ENCODE results near the gene LSM4. TPM values are rescaled to one million over a fixed set of nuclear protein-coding genes. Genes with fewer than 3 reads are reported as not detected.

The LSM4 gene
- total RNA-seq, 1 donor from 2014 or later = 94.8 TPM

GRCh38 chr19:18313398-18313797, 9.5 kb downstream of the LSM4 start:
- Histone ChIP-seq H3K27ac (replicated peaks) (no peak overlapping the region), H3K36me3 (peaks cover 39% of the 10 kb centered on the region), H3K4me3 (no peak overlapping the region), H3K9me3 (replicated peaks) (no peaks in the 10 kb centered on the region), H3K4me1 (peaks cover 11% of the 10 kb centered on the region), H3K27me3 (ENCODE audit: low read depth) (no peaks in the 10 kb centered on the region)
- no peak for DNase-seq
- intact Hi-C loops (cut with micrococcal nuclease) = no loop called here
- no peak for TF ChIP-seq CTCF (IDR thresholded peaks at IDR 0.05; ENCODE audit: borderline replicate concordance)

- Histone ChIP-seq H3K27ac (replicated peaks) (no peak overlapping the region), H3K9me3 (replicated peaks) (no peaks in the 10 kb centered on the region), H3K27me3 (ENCODE audit: low read depth) (no peaks in the 10 kb centered on the region), H3K4me1 (peaks cover 11% of the 10 kb centered on the region), H3K36me3 (peaks cover 47% of the 10 kb centered on the region), H3K4me3 (no peak overlapping the region)
- TF ChIP-seq CTCF (IDR thresholded peaks at IDR 0.05; ENCODE audit: borderline replicate concordance) = no peak
- intact Hi-C loops (cut with micrococcal nuclease) = no loop called here
- no peak for DNase-seq
Observed at GRCh38 chr19:18312092-18312534, 10.8 kb downstream of the LSM4 start.

GRCh38 chr19:18311502-18312091, 11.3 kb downstream of the LSM4 start:
- Histone ChIP-seq H3K9me3 (replicated peaks) (no peaks in the 10 kb centered on the region), H3K27me3 (ENCODE audit: low read depth) (no peaks in the 10 kb centered on the region), H3K36me3 (peaks cover 48% of the 10 kb centered on the region), H3K4me3 (no peak overlapping the region), H3K4me1 (peaks cover 15% of the 10 kb centered on the region), H3K27ac (replicated peaks) (no peak overlapping the region)
- no peak for TF ChIP-seq CTCF (IDR thresholded peaks at IDR 0.05; ENCODE audit: borderline replicate concordance)
- intact Hi-C loops (cut with micrococcal nuclease) = no loop called here
- no peak for DNase-seq

- TF ChIP-seq CTCF (IDR thresholded peaks at IDR 0.05; ENCODE audit: borderline replicate concordance) = no peak
- DNase-seq = no peak
- Histone ChIP-seq H3K4me1 (peaks cover 22% of the 10 kb centered on the region), H3K4me3 (no peak overlapping the region), H3K27me3 (ENCODE audit: low read depth) (no peaks in the 10 kb centered on the region), H3K27ac (replicated peaks) (no peak overlapping the region), H3K9me3 (replicated peaks) (no peaks in the 10 kb centered on the region), H3K36me3 (peaks cover 48% of the 10 kb centered on the region)
- intact Hi-C loops (cut with micrococcal nuclease) = no loop called here
Observed at GRCh38 chr19:18310966-18311365, 11.9 kb downstream of the LSM4 start.

GRCh38 chr19:18310118-18310909, 12.6 kb downstream of the LSM4 start:
- no peaks in the 10 kb centered on the region for H3K9me3 ChIP-seq (replicated peaks)
- H3K27me3 ChIP-seq (ENCODE audit: low read depth) = no peaks in the 10 kb centered on the region
- no peak overlapping the region for H3K4me3 ChIP-seq
- DNase-seq = no peak
- H3K4me1 ChIP-seq = peaks cover 28% of the 10 kb centered on the region
- TF ChIP-seq CTCF (IDR thresholded peaks at IDR 0.05; ENCODE audit: borderline replicate concordance) = no peak
- intact Hi-C loops (cut with micrococcal nuclease) = no loop called here
- H3K36me3 ChIP-seq = peaks cover 48% of the 10 kb centered on the region
- H3K27ac ChIP-seq (replicated peaks) = no peak overlapping the region

Measured in left ventricle myocardium inferior (tissue), 1 donor.